Coronary artery (tissue), 2 donors: Measurements from ENCODE around the gene POU2AF3.
A peak's percentile ranks its signal among the peaks of the same experiment; 100 is the strongest.

Experiments used
- DNase-seq: peaks from one replicate; pipeline ENCODE4 v3.0.0-alpha.2; 2017; ENCODE audit warnings: low spot score
- H3K27ac ChIP-seq, 2 donors: fragments of 200-600 bp; sonication (generic); one replicate each; pipeline ENCODE4 v1.5.1; 2016 to 2019
- H3K4me3 ChIP-seq: fragments of 200-600 bp; sonication (generic); 2 replicates; pipeline ENCODE4 v1.5.1; 2016; ENCODE audit warnings: mild to moderate bottlenecking, moderate library complexity
- TF ChIP-seq, protein P1 (sequence below): fragments of 200-600 bp; sonication (generic); IDR thresholded peaks from one replicate; pipeline ENCODE4 v1.5.1; 2019; ENCODE audit warnings: antibody characterized with exemption

The POU2AF3 gene, protein sequence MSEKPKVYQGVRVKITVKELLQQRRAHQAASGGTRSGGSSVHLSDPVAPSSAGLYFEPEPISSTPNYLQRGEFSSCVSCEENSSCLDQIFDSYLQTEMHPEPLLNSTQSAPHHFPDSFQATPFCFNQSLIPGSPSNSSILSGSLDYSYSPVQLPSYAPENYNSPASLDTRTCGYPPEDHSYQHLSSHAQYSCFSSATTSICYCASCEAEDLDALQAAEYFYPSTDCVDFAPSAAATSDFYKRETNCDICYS

GRCh38 chr11:111298413-111299100, at the start of gene POU2AF3:
Gene POU2AF3 (plus strand): TSS chr11:111298546. CDS start chr11:111298582, 36 bp downstream.
- no peak for DNase-seq
- Histone ChIP-seq H3K4me3 (peak within 1 kb of the TSS; percentile 94), H3K27ac (peak within 1 kb of the TSS; percentile 93 to 94)
- TF ChIP-seq, protein P1, sequence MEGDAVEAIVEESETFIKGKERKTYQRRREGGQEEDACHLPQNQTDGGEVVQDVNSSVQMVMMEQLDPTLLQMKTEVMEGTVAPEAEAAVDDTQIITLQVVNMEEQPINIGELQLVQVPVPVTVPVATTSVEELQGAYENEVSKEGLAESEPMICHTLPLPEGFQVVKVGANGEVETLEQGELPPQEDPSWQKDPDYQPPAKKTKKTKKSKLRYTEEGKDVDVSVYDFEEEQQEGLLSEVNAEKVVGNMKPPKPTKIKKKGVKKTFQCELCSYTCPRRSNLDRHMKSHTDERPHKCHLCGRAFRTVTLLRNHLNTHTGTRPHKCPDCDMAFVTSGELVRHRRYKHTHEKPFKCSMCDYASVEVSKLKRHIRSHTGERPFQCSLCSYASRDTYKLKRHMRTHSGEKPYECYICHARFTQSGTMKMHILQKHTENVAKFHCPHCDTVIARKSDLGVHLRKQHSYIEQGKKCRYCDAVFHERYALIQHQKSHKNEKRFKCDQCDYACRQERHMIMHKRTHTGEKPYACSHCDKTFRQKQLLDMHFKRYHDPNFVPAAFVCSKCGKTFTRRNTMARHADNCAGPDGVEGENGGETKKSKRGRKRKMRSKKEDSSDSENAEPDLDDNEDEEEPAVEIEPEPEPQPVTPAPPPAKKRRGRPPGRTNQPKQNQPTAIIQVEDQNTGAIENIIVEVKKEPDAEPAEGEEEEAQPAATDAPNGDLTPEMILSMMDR: no peak

GRCh38 chr11:111250936-111251335, 47.4 kb upstream of the POU2AF3 start:
- H3K4me3 ChIP-seq: no peak overlapping the region
- H3K27ac ChIP-seq: no peak overlapping the region
- no peak for DNase-seq
- TF ChIP-seq, protein P1: no peak

GRCh38 chr11:111253131-111253530, 45.2 kb upstream of the POU2AF3 start:
- TF ChIP-seq, protein P1: no peak
- H3K27ac ChIP-seq: no peak overlapping the region
- H3K4me3 ChIP-seq: no peak overlapping the region
- DNase-seq: no peak

DNA sequence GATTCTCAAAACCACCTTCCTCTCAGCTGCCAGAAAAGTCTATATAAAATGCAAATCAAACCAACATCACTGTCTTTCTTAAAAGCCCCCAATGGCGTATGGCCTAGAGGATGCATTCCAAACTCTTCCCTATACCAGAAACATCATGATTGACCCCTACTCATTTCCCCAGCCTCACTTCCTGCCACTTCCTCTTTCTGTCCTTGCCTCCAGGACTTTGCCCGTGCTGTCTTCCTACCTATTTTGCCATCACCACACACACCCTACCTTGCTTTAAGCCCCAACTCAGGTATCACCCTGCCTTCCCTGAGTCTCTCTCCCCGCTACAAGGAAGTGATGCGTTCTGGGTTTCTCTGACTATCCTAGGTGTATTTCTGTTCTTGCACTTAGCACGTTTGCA, 44.7 kb upstream of the POU2AF3 start:
- no peak for DNase-seq
- TF ChIP-seq, protein P1: no peak
- no peak overlapping the region for H3K27ac ChIP-seq
- no peak overlapping the region for H3K4me3 ChIP-seq

- Histone ChIP-seq H3K27ac (no peak overlapping the region), H3K4me3 (no peak overlapping the region)
- TF ChIP-seq, protein P1: no peak
- DNase-seq: no peak
Observed at GRCh38 chr11:111258046-111258445, 40.3 kb upstream of the POU2AF3 start.

- TF ChIP-seq, protein P1: no peak
- no peak overlapping the region for H3K27ac ChIP-seq
- no peak for DNase-seq
- no peak overlapping the region for H3K4me3 ChIP-seq
Observed at GRCh38 chr11:111259896-111260295, 38.5 kb upstream of the POU2AF3 start.

GRCh38 chr11:111260811-111261210, 37.5 kb upstream of the POU2AF3 start:
- no peak for DNase-seq
- Histone ChIP-seq H3K4me3 (no peak overlapping the region), H3K27ac (no peak overlapping the region)
- TF ChIP-seq, protein P1: no peak
